Measurements from ENCODE around the gene LRRN3.

- TF ChIP-seq ZNF426 (tag by site-specific recombination; IDR thresholded peaks at IDR 0.05) (no peak), ZNF146 (tag by site-specific recombination; IDR thresholded peaks at IDR 0.05) (no peak)
Measured at GRCh38 chr7:111067251-111067650, 23.7 kb upstream of the LRRN3 start.
